Cardiac muscle cell (in vitro differentiated cells and primary cell): ENCODE data around the gene C9. TPM values are rescaled to one million over a fixed set of nuclear protein-coding genes. Genes with fewer than 3 reads are reported as not detected.
"Not testable (repeated sequence)": the region's sequence is repeated elsewhere in the genome, so short reads cannot be mapped to it uniquely, and the experiment has no call there.

Source experiments
- DNase-seq, 2 donors: peaks; one replicate each; pipeline versions ENCODE4 v3.0.0 to v3.0.0-alpha.2; 2010 to 2017; ENCODE audit warnings: low read depth in 1 of 2, low spot score in 1 of 2
- H3K27ac ChIP-seq: fragments of 200-600 bp; sonication (generic); 2 replicates; pipeline ENCODE4 v1.5.1; 2016
- H3K27me3 ChIP-seq: fragments of 200-600 bp; sonication (generic); 2 replicates; pipeline ENCODE4 v1.6.0; 2016; ENCODE audit warnings: control low read depth
- H3K36me3 ChIP-seq: fragments of 200-600 bp; sonication (generic); 2 replicates; pipeline ENCODE4 v1.5.1; 2016; ENCODE audit warnings: control low read depth
- H3K4me1 ChIP-seq: fragments of 200-600 bp; sonication (generic); 2 replicates; pipeline ENCODE4 v1.8.1; 2017; ENCODE audit warnings: low read depth, mild to moderate bottlenecking, mixed run types
- H3K4me3 ChIP-seq: fragments of 200-600 bp; sonication (generic); 2 replicates; pipeline ENCODE4 v1.5.1; 2016; ENCODE audit warnings: mild to moderate bottlenecking
- H3K9me3 ChIP-seq: fragments of 200-600 bp; sonication (generic); 2 replicates; pipeline ENCODE4 v1.5.1; 2017; ENCODE audit warnings: low read depth, mild to moderate bottlenecking, control low read depth
- polyA plus RNA-seq: library from polyadenylated mRNA; unstranded; fragments of >200 nt; fragmentation: Nextera tagmentation; extraction: Ambion mirVana; gene quantifications from 2 replicates; pipeline ENCODE4 v1.2.1, GENCODE V29; 2016
- total RNA-seq: library from RNA; depleted of rRNA; stranded (reverse); fragments of >200 nt; gene quantifications from 2 replicates; pipeline ENCODE4 v1.2.3, GENCODE V29; 2016
- TF ChIP-seq, protein P1 (sequence below): IDR thresholded peaks from 2 replicates; pipeline ENCODE4 v1.5.1; 2012; ENCODE audit warnings: low read depth, mild to moderate bottlenecking, low read length

C9 gene
- total and polyA plus RNA-seq, 2 experiments from 2014 or later = not detected

DNA sequence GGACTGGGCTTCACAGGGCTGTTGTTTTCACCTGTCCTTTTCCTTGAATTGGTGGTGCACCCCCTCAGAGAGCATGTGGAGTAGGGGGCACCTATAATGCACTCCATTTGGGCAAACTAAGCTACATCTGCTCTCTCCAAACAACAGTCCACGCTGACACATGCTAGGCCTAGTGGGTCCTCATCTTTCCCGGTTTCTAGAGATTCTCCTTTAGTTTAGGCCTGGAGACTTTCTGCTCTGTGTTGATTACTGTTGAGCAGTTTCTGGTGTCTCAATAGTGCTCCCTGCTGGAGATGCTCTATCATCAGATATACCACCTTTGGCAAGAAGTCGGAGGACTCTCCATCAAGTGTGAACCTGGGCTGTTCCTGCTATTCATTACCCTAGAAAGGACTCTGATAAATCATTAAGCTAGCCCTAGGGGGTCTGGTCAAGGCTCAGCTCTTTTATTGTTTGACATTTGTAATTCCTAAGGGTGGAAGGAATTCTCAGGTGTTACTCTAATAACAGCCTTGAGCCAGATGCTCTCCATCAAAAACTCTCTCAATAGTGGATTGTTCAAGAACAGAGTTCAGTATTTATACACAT, 81.0 kb downstream of the C9 start:
- Histone ChIP-seq H3K4me3 (no peak overlapping the region), H3K27ac (no peak overlapping the region), H3K4me1 (no peaks in the 10 kb centered on the region)

DNA sequence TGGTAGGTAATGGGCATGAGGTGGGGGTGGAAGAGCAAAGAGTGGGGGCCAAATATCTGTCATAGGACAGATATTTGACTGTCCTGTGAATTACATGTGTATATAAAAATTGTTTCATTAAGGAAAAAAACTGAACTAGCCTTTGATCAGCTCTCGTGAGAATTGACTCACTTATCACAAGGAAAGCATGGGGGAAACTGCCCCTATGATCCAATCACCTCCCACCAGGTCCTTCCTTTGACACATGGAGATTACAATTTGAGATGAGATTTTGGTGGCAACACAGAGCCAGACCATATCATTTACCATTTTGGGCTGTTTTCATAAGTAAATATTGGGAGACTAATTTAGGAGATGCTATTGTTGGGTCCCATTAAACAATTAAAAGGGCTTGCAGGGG, 81.7 kb downstream of the C9 start:
- Histone ChIP-seq H3K27ac (no peak overlapping the region), H3K4me1 (no peaks in the 10 kb centered on the region), H3K9me3 (no peaks in the 10 kb centered on the region), H3K4me3 (no peak overlapping the region), H3K27me3 (no peaks in the 10 kb centered on the region), H3K36me3 (no peaks in the 10 kb centered on the region)
- TF ChIP-seq, protein P1, sequence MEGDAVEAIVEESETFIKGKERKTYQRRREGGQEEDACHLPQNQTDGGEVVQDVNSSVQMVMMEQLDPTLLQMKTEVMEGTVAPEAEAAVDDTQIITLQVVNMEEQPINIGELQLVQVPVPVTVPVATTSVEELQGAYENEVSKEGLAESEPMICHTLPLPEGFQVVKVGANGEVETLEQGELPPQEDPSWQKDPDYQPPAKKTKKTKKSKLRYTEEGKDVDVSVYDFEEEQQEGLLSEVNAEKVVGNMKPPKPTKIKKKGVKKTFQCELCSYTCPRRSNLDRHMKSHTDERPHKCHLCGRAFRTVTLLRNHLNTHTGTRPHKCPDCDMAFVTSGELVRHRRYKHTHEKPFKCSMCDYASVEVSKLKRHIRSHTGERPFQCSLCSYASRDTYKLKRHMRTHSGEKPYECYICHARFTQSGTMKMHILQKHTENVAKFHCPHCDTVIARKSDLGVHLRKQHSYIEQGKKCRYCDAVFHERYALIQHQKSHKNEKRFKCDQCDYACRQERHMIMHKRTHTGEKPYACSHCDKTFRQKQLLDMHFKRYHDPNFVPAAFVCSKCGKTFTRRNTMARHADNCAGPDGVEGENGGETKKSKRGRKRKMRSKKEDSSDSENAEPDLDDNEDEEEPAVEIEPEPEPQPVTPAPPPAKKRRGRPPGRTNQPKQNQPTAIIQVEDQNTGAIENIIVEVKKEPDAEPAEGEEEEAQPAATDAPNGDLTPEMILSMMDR = no peak
- DNase-seq = no peak

More for the DNA sequence above, 81.0 kb downstream of the C9 start:
- Histone ChIP-seq H3K36me3 (no peaks in the 10 kb centered on the region), H3K9me3 (no peaks in the 10 kb centered on the region), H3K27me3 (no peaks in the 10 kb centered on the region)
- TF ChIP-seq, protein P1 = peak; percentile 72
- peak; percentile 59 to 83 for DNase-seq

DNA sequence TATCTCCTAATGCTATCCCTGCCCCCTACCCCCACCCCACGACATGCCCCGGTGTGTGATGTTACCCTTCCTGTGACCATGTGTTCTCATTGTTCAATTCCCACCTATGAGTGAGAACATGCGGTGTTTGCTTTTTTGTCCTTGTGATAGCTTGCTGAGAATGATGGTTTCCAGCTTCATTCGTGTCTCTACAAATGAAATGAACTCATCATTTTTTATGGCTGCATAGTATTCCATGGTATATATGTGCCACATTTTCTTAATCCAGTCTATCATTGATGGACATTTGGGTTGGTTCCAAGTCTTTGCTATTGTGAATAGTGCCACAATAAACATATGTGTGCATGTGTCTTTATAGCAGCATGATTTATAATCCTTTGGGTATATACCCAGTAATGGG, 88.4 kb downstream of the C9 start:
- not testable (repeated sequence) for H3K27me3 ChIP-seq, H3K27ac ChIP-seq, H3K4me1 ChIP-seq, H3K36me3 ChIP-seq, DNase-seq, H3K4me3 ChIP-seq, H3K9me3 ChIP-seq

DNA sequence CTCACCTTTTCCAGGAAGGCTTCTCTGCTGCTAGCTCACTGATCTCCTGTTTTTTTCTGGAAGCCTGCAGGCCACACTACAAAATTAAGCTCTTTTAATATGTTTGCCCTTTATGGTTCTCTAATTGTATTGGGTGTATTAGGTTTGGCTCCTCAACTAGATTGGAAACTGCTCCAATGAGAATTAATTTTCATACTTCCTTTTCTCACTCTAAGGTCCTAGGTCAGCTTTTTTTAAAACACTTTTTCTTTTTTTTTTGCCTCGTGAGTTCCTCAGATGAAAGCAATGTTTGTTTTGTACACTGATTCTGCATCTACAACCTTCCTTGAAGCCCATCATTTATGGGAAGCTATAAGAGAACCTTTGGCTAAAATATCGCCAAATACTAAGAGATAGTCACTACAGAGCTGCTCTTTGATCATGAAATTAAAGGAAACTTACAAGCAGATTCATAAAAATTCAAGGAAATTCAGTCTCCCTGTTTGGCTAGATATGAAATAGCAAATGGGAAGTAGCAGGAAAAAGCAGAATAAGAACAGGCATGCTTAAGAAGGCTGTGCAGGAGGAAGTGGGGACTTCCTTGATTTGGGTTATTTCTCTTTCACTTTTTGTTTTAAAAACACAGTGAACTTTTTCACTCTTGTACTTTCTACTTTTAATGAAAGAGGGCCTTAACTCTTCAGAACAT, 89.8 kb downstream of the C9 start:
- Histone ChIP-seq H3K27ac (no peak overlapping the region), H3K9me3 (no peaks in the 10 kb centered on the region), H3K27me3 (no peaks in the 10 kb centered on the region), H3K4me3 (no peak overlapping the region), H3K4me1 (no peaks in the 10 kb centered on the region), H3K36me3 (no peaks in the 10 kb centered on the region)
- peak in 1 of 2 donors; percentile 13 for DNase-seq
- TF ChIP-seq, protein P1 = no peak

DNA sequence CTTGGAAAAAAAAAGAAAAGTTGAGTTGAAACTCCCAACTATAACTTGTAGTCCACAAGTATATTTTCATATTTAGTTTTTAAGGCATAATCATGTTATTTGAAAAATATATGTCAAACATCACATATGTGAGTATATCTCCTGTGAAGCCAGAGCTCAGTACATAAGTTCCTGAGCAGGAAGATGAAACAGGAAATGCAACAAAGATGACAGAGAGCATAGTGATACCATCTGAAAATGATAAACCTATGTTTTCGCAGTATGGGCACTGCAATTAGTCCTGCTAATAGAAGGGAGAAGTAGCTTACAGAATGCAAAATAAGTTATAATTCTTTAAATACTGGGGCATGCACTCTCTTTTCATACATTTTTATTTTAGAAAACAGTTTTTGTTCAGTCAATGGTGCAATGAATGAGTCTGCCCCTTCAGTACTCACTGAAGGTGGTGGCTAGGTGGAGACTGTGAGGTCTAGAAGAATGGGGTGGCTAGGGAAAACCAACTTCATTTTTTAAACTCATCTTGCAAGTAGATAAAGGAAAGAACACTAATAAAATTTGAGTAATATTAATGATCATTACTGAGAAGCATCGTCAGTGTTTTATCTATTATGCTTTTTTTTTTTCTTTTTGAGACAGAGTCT, 90.9 kb downstream of the C9 start:
- H3K4me1 ChIP-seq = no peaks in the 10 kb centered on the region
- H3K27me3 ChIP-seq = no peaks in the 10 kb centered on the region
- no peak for DNase-seq
- TF ChIP-seq, protein P1 = no peak
- no peaks in the 10 kb centered on the region for H3K36me3 ChIP-seq
- no peak overlapping the region for H3K4me3 ChIP-seq
- H3K27ac ChIP-seq = no peak overlapping the region
- H3K9me3 ChIP-seq = no peaks in the 10 kb centered on the region

DNA sequence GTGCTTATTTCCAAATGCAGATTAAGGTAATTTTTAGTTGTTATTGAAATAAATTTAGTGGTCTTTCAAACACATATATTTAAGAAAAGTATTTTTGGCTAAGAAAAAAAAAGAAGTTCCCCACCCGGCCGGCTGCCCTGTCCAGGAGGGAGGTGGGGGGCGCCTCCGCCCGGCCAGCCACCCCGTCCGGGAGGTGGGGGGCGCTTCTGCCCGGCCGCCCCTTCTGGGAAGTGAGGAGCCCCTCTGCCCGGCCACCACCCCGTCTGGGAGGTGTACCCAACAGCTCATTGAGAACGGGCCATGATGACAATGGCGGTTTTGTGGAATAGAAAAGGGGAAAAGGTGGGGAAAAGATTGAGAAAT, 91.4 kb downstream of the C9 start:
- not testable (repeated sequence) for H3K4me1 ChIP-seq, H3K9me3 ChIP-seq, H3K4me3 ChIP-seq, DNase-seq, H3K27ac ChIP-seq, H3K27me3 ChIP-seq, H3K36me3 ChIP-seq
